Upper lobe of right lung (tissue), 1 donor: Measurements from ENCODE around the gene PPP2R2C. TPM values are rescaled to one million over a fixed set of nuclear protein-coding genes. Genes with fewer than 3 reads are reported as not detected.

ENCODE experiments used
- ATAC-seq: fragments of 200-7000 bp; cut with Tn5 transposase; one replicate; pipeline ENCODE4 v1.9.1; 2020; ENCODE audit warnings: mild to moderate bottlenecking, moderate library complexity
- DNase-seq: peaks from one replicate; pipeline ENCODE4 v3.0.0-alpha.2; 2020
- H3K27ac ChIP-seq: fragments of 200-600 bp; one replicate; pipeline ENCODE4 v1.8.0; 2022
- H3K27me3 ChIP-seq: fragments of 200-600 bp; one replicate; pipeline ENCODE4 v1.8.0; 2022; ENCODE audit warnings: mild to moderate bottlenecking
- H3K36me3 ChIP-seq: fragments of 200-600 bp; one replicate; pipeline ENCODE4 v1.8.0; 2022
- H3K4me1 ChIP-seq: fragments of 200-600 bp; one replicate; pipeline ENCODE4 v1.8.0; 2022
- H3K4me3 ChIP-seq: fragments of 200-600 bp; one replicate; pipeline ENCODE4 v1.8.0; 2022; ENCODE audit warnings: mild to moderate bottlenecking
- H3K9me3 ChIP-seq: fragments of 200-600 bp; one replicate; pipeline ENCODE4 v1.8.0; 2022
- intact Hi-C: fragments of 100-400 bp; cut with DNase I; formaldehyde crosslinking; loops from one replicate; pipeline ENCODE4 v1.11.0; 2022
- total RNA-seq: library from RNA; stranded (reverse); fragmentation: NEBNext Ultra II Directional; extraction: Animal tissue kit (Norgen Biotek cat#: 25700); gene quantifications from one replicate; pipeline ENCODE4 v1.2.1, GENCODE V29; 2021
- TF ChIP-seq, protein P1 (sequence below): fragments of 200-600 bp; IDR thresholded peaks from one replicate; pipeline ENCODE4 v1.8.0; 2022; ENCODE audit warnings: antibody characterized with exemption
- donor health status: DM: no; HTN: yes; CAD: no; lungs with severe emphysema.

Gene PPP2R2C
- total RNA-seq, 1 donor from 2014 or later: 0.09 TPM

- Histone ChIP-seq H3K4me3 (no peak overlapping the region), H3K27me3 (peaks cover 24% of the 10 kb centered on the region), H3K9me3 (no peaks in the 10 kb centered on the region), H3K27ac (no peak overlapping the region), H3K36me3 (no peaks in the 10 kb centered on the region), H3K4me1 (no peaks in the 10 kb centered on the region)
- TF ChIP-seq, protein P1, sequence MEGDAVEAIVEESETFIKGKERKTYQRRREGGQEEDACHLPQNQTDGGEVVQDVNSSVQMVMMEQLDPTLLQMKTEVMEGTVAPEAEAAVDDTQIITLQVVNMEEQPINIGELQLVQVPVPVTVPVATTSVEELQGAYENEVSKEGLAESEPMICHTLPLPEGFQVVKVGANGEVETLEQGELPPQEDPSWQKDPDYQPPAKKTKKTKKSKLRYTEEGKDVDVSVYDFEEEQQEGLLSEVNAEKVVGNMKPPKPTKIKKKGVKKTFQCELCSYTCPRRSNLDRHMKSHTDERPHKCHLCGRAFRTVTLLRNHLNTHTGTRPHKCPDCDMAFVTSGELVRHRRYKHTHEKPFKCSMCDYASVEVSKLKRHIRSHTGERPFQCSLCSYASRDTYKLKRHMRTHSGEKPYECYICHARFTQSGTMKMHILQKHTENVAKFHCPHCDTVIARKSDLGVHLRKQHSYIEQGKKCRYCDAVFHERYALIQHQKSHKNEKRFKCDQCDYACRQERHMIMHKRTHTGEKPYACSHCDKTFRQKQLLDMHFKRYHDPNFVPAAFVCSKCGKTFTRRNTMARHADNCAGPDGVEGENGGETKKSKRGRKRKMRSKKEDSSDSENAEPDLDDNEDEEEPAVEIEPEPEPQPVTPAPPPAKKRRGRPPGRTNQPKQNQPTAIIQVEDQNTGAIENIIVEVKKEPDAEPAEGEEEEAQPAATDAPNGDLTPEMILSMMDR: no peak
- intact Hi-C loops: no loop called here
- no peak for DNase-seq
- ATAC-seq: no peak
Observed at GRCh38 chr4:6351246-6352000, 121.0 kb downstream of the PPP2R2C start.

DNA sequence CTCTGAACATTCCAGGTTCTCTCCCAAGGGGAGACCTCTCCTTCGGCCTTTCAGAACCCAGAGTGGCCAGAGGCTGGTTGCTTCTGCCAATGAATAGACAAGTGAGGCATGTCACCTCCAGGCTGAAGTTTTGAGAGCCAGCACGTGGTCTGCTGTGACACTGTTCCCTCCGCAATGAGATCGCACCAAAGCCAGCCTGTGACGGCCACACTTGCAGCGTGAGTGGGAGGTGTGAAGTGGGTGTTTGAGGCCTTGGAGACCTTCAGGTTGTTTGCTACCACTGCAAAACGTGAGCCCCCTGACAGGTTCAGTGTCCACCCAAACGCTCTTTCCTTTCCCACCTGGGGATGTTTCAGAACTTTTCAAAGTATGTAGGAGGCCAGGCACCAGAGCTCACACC, 121.8 kb downstream of the PPP2R2C start:
- ATAC-seq (no peak), DNase-seq (no peak)
- Histone ChIP-seq H3K27ac (no peak overlapping the region), H3K4me3 (no peak overlapping the region), H3K27me3 (peaks cover 24% of the 10 kb centered on the region), H3K36me3 (no peaks in the 10 kb centered on the region), H3K4me1 (no peaks in the 10 kb centered on the region), H3K9me3 (no peaks in the 10 kb centered on the region)
- TF ChIP-seq, protein P1: no peak
- intact Hi-C loops: no loop called here

DNA sequence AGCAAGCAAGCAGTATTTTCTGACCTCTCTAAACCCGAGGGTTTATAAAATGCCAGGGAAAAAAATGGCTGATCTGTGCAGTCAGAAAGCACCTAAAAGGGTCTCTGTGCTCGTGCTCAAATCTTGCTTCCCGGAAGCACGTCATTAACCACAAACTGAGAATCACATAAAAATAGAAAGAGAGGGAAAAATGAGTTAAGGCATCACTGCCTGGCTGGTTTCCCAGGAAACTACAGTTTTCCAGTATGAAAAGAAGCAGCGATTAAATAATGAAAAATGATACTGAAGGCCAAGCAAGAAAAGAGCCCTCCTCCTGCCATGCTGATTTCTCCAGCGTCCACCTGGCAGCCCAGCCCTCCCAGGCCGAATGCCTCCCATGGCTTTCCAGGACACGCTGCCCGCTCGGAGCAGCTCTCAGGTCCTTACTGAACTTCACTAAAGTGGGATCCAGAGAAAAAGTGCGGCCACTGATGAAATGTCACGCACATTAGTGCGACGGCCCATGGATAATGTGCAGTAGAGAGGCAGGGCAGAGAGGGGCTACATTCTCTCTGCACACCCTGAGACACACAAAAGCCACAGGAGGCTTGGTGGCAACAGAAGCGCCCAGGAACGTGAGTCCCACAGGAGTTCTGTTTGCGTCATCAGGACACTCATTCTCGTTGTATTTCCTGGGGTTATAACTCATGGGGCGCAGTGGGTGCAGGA, 122.4 kb downstream of the PPP2R2C start:
- TF ChIP-seq, protein P1: no peak
- ATAC-seq: no peak
- peaks cover 24% of the 10 kb centered on the region for H3K27me3 ChIP-seq

GRCh38 chr4:6348408-6348807, 124.0 kb downstream of the PPP2R2C start:
- ATAC-seq (no peak), DNase-seq (no peak)
- Histone ChIP-seq H3K4me1 (no peaks in the 10 kb centered on the region), H3K36me3 (no peaks in the 10 kb centered on the region), H3K9me3 (no peaks in the 10 kb centered on the region), H3K4me3 (no peak overlapping the region), H3K27ac (no peak overlapping the region), H3K27me3 (peaks cover 24% of the 10 kb centered on the region)
- intact Hi-C loops: no loop called here
- TF ChIP-seq, protein P1: no peak

More for the DNA sequence above, 122.4 kb downstream of the PPP2R2C start:
- intact Hi-C loops: no loop called here
- H3K27ac ChIP-seq: no peak overlapping the region
- no peak for DNase-seq
- H3K36me3 ChIP-seq: no peaks in the 10 kb centered on the region
- H3K9me3 ChIP-seq: no peaks in the 10 kb centered on the region
- H3K4me3 ChIP-seq: no peak overlapping the region
- H3K4me1 ChIP-seq: no peaks in the 10 kb centered on the region

DNA sequence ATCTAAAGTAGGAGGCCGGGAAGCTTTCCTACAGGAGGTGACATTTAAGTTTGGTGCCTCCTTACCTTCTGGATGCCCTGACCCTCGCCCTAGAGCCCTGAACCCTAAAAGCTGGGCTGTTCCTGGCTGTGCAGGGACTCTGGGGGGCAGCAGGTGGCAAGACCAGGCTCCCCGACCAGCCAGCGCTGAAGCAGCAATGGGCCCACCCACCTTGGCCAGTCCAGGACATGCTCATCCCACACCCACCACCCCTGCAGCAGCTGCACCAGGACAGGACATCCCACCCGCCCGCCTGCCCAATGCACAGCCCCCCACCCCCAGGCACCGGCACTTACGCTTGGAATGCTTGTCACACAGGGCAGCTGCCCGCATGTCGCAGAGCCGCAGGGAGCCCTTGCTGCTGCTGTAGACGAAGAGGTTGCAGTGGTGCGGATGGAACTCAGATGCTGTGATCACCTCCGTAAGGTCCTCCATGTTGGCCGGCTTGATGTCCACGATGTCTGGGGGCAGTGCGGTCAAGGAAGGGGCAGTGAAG, 124.8 kb downstream of the PPP2R2C start:
- intact Hi-C loops: no loop called here
- Histone ChIP-seq H3K9me3 (no peaks in the 10 kb centered on the region), H3K4me3 (no peak overlapping the region), H3K27ac (no peak overlapping the region), H3K27me3 (peaks cover 24% of the 10 kb centered on the region), H3K4me1 (no peaks in the 10 kb centered on the region), H3K36me3 (no peaks in the 10 kb centered on the region)
- ATAC-seq (no peak), DNase-seq (no peak)
- TF ChIP-seq, protein P1: no peak
